ENCODE measurements around the gene IDI2. TPM values are rescaled to one million over a fixed set of nuclear protein-coding genes. Genes with fewer than 3 reads are reported as not detected.
A peak's percentile ranks its signal among the peaks of the same experiment; 100 is the strongest.

IDI2 gene
- total and polyA plus RNA-seq, 12 donors: 0.07 to 1.2 (median 0.44) TPM; not detected in 4

DNA sequence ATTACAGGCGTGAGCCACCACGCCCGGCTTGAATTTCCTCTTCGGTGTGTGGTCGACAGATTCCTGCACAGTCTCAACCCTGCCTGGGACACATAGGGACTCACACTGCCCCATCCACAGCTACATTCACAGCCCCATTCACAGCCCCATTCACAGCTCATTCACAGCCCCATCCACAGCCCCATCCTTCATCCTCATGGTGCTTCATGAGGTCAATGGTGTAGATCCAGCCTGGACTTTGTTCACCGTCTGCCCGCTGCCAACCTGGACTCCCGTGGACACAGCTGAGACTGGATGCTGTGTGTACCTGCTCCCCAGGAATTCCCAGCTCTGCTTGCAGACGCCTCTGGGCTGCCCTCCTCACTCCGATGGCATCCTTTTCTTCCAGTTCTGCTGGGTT is 5.2 kb downstream of the IDI2 start:
- Histone ChIP-seq H3K27ac (no peak overlapping the region), H3K9me3 (no peaks in the 10 kb centered on the region), H3K4me3 (no peak overlapping the region), H3K36me3 (peaks cover 0 to 50% (median 25%) of the 10 kb centered on the region in 9 donors), H3K27me3 (no peaks in the 10 kb centered on the region), H3K4me1 (no peaks in the 10 kb centered on the region)
- intact Hi-C loops (cut with DNase I): no loop called here
- TF ChIP-seq, protein P1, sequence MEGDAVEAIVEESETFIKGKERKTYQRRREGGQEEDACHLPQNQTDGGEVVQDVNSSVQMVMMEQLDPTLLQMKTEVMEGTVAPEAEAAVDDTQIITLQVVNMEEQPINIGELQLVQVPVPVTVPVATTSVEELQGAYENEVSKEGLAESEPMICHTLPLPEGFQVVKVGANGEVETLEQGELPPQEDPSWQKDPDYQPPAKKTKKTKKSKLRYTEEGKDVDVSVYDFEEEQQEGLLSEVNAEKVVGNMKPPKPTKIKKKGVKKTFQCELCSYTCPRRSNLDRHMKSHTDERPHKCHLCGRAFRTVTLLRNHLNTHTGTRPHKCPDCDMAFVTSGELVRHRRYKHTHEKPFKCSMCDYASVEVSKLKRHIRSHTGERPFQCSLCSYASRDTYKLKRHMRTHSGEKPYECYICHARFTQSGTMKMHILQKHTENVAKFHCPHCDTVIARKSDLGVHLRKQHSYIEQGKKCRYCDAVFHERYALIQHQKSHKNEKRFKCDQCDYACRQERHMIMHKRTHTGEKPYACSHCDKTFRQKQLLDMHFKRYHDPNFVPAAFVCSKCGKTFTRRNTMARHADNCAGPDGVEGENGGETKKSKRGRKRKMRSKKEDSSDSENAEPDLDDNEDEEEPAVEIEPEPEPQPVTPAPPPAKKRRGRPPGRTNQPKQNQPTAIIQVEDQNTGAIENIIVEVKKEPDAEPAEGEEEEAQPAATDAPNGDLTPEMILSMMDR (IDR thresholded peaks at IDR 0.05): no peak
- WGBS, 2 donors: 91 to 92% methylated on average over 10 of the region's 10 CpGs
- ATAC-seq (peak in 2 of 8 donors; percentile 5 to 28), DNase-seq (no peak)

DNA sequence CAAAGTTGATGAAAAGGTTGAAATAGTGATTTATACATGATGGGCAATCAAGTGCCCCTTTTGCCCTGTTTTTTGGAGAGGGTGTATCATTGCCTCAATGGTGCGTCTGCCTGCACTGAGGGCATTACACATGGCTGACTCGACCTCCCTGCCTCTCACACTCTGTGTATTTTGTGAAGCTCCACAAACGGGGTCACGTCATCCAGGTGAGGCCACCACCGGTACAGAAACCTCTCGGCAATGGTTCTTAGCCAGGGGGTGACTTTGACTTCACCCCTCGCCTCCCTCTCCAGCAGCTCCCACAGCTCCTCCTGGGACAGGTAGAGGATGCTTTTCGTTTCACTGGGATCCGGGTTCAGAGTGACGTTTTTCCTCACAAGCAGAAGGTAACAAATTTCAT is 6.3 kb downstream of the IDI2 start:
- ATAC-seq: no peak
- Histone ChIP-seq H3K4me3 (no peak overlapping the region), H3K9me3 (no peaks in the 10 kb centered on the region), H3K27ac (no peak overlapping the region), H3K36me3 (peaks cover 0 to 58% (median 28%) of the 10 kb centered on the region in 9 donors), H3K4me1 (no peaks in the 10 kb centered on the region), H3K27me3 (no peaks in the 10 kb centered on the region)
- no peak for DNase-seq
- TF ChIP-seq, protein P1 (IDR thresholded peaks at IDR 0.05): no peak
- 94 to 96% methylated on average over 10 of the region's 10 CpGs for WGBS, 2 donors
- intact Hi-C loops (cut with DNase I): no loop called here

DNA sequence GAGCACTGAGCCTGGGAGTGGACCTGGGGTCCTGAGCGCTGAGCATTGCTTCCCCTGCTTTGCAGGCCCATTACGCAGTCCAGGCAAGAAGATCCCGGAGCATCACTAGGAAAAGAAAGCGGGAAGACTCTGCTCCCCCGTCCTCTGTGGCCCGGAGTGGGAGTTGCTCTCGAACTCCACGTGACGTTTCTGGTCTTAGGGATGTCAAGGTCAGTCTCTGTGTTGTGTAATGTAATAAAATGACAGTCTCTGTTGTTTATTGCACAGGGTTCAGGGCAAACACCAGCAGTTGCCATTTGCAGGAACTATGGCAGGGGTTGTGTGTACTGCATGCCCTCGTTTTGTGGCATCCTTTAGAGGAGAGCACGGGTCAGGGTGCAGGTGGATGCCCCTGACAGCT is 10.0 kb downstream of the IDI2 start:
- intact Hi-C loops (cut with DNase I): no loop called here
- 93 to 97% methylated on average over 11 of the region's 11 CpGs for WGBS, 2 donors
- Histone ChIP-seq H3K4me3 (no peak overlapping the region), H3K27me3 (no peaks in the 10 kb centered on the region), H3K36me3 (peaks cover 0 to 95% (median 62%) of the 10 kb centered on the region in 9 donors), H3K4me1 (no peaks in the 10 kb centered on the region), H3K9me3 (no peaks in the 10 kb centered on the region), H3K27ac (no peak overlapping the region)
- TF ChIP-seq, protein P1 (IDR thresholded peaks at IDR 0.05): no peak
- no peak for DNase-seq
- ATAC-seq: no peak

DNA sequence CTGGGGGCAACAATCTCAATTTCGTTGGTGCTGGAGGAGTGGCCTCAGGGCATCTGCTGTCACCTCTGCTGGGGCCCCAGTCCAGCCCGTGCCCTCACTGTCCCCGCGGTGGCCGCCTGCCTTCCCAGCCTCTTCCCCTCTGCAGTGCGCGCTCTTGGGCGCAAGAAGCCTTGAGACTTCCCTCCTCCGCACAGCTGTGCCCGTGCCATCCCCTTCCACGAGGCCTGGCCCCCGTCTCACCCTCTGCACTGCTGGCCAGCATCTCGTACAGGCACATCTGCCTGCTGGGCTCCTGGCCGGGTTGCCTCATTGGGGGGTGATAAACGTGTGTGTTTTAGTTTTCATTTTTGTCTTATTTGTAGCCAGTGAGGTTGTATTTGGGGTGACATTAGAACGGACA is 14.0 kb downstream of the IDI2 start:
- Histone ChIP-seq H3K9me3 (no peaks in the 10 kb centered on the region), H3K4me3 (no peak overlapping the region), H3K27ac (no peak overlapping the region), H3K27me3 (no peaks in the 10 kb centered on the region), H3K36me3 (peaks cover 3 to 100% (median 79%) of the 10 kb centered on the region in 9 donors), H3K4me1 (no peaks in the 10 kb centered on the region)
- TF ChIP-seq, protein P1 (IDR thresholded peaks at IDR 0.05): no peak
- DNase-seq: no peak
- ATAC-seq: peak in 1 of 8 donors; percentile 33
- intact Hi-C loops (cut with DNase I): no loop called here
- 95% methylated on average over 16 of the region's 16 CpGs for WGBS, 2 donors
